22Rv1 (cell line): ENCODE results near the gene OLAH.

Source experiments
- H3K27ac ChIP-seq: fragments of 450-650 bp; 2 replicates; pipeline ENCODE4 v1.5.1; 2017
- ZFX ChIP-seq: fragments of 450-650 bp; IDR thresholded peaks from 2 replicates; pipeline ENCODE4 v1.6.1; 2017; ENCODE audit warnings: antibody characterized with exemption, borderline replicate concordance
- TF ChIP-seq, protein P1 (sequence below): fragments of 450-650 bp; IDR thresholded peaks from 2 replicates; pipeline ENCODE4 v1.5.1; 2017; ENCODE audit warnings: mild to moderate bottlenecking

Gene OLAH

DNA sequence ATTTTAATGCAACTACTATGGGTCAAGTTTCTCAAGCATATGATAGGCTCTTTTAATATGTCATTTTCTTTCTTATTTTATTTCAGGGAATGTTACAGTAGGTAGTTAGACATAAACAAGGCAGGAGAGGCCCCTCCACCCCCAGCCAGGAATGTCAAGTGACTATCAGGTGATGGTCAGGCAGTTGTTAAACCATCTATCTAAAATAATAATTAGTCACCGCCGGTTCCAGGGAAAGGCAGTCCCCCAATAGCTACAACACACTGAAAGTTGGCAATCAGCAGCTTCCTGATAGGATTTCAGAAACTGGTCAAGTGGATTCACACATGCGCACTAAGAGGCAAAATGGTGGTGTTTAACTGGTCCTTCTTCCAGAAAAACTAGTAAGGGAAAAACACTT, 9.3 kb downstream of the OLAH start:
- H3K27ac ChIP-seq = no peak overlapping the region
- TF ChIP-seq ZFX = no peak
- TF ChIP-seq, protein P1, sequence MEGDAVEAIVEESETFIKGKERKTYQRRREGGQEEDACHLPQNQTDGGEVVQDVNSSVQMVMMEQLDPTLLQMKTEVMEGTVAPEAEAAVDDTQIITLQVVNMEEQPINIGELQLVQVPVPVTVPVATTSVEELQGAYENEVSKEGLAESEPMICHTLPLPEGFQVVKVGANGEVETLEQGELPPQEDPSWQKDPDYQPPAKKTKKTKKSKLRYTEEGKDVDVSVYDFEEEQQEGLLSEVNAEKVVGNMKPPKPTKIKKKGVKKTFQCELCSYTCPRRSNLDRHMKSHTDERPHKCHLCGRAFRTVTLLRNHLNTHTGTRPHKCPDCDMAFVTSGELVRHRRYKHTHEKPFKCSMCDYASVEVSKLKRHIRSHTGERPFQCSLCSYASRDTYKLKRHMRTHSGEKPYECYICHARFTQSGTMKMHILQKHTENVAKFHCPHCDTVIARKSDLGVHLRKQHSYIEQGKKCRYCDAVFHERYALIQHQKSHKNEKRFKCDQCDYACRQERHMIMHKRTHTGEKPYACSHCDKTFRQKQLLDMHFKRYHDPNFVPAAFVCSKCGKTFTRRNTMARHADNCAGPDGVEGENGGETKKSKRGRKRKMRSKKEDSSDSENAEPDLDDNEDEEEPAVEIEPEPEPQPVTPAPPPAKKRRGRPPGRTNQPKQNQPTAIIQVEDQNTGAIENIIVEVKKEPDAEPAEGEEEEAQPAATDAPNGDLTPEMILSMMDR = no peak

DNA sequence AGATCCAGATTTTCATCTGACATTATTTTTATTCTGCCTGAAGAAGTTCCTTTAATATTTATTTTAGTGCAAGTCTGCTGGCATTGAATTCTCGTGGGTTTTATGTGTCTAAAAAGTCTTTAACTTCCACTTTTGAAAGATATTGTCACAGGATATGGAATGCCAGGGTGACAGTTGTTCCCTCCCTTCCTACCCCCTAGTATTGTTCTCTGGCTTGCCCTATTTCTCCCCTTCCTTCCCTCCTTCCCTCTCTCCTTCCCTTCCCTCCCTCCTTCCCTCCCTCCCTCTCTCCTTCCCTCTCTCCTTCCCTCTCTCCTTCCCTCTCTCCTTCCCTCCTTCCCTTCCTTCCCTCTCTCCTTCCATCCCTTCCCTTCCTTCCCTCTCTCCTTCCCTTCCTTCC, 14.9 kb downstream of the OLAH start:
- TF ChIP-seq, protein P1 = no peak
- TF ChIP-seq ZFX = no peak
- no peak overlapping the region for H3K27ac ChIP-seq

DNA sequence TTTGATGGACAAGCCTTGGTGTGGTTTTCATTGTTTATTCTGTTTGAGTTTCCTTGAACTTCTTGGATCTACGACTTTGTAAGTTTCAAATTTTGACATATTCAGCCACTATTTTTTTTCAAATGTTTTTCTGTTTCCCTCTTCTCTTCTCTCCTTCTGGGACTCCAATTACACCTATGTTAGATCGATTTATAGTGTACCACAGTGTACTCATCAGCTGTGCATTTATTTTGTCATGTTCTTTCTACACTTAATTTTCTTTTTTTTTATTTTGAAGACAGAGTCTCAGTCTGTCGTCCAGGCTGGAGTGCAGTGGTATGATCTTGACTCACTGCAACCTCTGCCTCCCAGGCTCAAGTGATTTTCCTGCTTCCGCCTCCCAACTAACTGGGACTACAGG, 16.2 kb downstream of the OLAH start:
- no peak for TF ChIP-seq ZFX
- TF ChIP-seq, protein P1 = no peak
- no peak overlapping the region for H3K27ac ChIP-seq

DNA sequence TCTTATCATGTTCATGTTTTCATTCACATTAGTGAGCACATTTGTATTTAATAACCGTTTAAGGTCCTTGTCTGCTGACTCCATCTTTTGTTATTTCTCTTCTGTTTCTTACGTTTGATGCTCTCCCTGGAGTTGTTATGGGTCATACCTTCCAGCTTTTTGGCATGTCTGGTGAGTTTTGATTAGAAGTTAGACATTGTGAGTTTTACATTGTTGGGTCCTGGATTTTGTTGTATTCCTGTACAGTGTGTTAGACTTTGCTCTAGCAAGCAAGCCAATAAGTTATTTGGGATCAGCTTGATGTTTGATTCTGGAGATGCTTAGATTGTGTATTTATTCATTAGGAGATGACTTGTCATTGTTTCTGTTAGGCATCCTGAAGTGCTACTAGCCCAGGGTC, 16.9 kb downstream of the OLAH start:
- no peak for TF ChIP-seq ZFX
- TF ChIP-seq, protein P1 = no peak
- no peak overlapping the region for H3K27ac ChIP-seq

DNA sequence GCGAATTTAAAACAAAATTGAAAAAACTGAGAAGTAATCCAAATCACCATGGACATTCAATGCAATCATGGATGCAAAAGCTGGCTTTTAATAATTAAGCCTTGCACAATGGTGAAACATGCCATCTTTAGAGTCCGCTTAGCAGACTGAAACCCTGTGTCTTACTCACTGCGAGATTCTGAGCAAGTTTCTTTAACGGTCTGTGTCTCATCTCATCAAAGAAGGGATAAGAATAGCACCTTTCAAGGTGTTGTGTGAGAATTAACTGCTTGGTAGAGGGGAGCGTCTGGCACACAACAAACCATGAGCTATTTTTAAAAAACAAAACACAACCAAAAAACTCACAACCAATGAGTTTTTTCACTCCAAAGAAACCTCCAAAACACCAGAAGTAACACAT, 23.4 kb downstream of the OLAH start:
- no peak for TF ChIP-seq ZFX
- TF ChIP-seq, protein P1 = no peak
- H3K27ac ChIP-seq = no peak overlapping the region

DNA sequence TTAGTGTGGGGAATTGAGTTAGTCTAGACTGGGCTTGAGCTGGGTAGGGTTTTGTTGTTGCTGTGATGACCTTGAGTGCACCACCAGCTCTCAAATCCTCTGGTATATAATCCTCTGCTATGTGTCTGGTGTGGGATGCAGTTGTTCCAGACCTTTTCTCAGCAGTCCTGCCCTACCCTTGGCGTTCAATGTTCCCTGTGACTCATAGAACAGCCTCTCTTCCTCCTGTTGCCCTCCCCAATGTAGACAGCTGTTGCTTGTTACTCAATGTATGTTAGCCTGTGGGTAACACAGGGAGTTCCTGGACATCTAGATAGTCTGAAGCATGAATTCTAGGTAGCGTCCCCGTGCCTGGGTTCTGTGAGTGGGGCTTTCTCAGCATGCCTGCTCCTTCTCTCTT, 25.1 kb downstream of the OLAH start:
- TF ChIP-seq, protein P1 = no peak
- no peak for TF ChIP-seq ZFX
- no peak overlapping the region for H3K27ac ChIP-seq

DNA sequence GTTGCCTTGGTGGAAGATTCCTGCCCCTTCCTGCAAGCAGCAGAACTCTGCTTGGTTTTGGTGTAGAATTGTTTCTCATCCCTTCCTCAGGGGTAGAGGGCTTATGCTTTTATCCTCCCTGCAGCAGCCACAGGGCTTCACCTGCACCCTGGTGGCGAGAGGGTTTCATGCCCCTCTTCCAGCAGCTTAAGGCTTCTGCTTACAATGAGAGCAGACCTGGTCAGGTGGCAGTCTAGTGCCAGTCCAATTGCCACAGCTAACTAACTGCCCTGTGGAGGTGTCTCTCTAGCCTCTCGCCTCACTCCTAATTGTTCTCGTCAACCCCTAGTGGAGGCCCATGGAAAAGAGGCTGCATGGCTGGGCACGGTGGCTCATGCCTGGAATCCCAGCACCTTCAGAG, 25.5 kb downstream of the OLAH start:
- TF ChIP-seq, protein P1 = no peak
- TF ChIP-seq ZFX = no peak
- H3K27ac ChIP-seq = no peak overlapping the region
